ENCODE data around the gene IZUMO2.
"Not testable (repeated sequence)": the region's sequence is repeated elsewhere in the genome, so short reads cannot be mapped to it uniquely, and the experiment has no call there.

Gene IZUMO2

DNA sequence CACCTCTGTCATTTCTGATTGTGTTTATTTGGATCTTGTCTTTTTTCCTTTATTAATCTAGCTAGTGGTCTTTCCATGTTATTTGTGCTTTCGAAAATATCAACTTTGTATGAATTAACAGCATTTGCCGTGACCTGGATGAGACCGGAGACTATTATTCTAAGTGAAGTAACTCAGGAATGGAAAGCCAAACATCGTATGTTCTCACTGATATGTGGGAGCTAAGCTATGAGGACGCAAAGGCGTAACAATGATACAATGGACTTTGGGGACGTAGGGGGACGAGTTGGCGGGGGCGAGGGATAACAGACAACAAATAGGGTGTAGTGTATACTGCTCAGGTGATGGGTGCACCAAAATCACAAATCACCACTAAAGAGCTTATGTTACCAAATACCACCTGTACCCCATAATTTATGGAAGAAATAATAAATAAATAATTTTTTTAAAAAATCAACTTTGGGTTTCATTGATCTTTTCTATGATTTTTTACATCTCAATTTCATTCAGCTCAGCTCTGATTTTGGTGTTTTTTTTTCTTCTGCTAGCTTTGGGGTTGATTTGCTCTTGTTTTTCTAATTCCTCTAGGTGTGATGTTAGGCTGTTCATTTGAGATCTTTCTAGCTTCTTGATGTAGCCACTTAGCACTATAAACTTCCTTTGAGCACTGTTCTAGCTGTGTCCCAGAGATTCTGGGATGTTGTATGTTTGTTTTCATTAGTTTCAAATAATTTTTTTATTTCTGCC lies 27.1 kb downstream of the IZUMO2 start:
- not testable (repeated sequence) for DNase-seq (ENCODE audit: low spot score)

DNA sequence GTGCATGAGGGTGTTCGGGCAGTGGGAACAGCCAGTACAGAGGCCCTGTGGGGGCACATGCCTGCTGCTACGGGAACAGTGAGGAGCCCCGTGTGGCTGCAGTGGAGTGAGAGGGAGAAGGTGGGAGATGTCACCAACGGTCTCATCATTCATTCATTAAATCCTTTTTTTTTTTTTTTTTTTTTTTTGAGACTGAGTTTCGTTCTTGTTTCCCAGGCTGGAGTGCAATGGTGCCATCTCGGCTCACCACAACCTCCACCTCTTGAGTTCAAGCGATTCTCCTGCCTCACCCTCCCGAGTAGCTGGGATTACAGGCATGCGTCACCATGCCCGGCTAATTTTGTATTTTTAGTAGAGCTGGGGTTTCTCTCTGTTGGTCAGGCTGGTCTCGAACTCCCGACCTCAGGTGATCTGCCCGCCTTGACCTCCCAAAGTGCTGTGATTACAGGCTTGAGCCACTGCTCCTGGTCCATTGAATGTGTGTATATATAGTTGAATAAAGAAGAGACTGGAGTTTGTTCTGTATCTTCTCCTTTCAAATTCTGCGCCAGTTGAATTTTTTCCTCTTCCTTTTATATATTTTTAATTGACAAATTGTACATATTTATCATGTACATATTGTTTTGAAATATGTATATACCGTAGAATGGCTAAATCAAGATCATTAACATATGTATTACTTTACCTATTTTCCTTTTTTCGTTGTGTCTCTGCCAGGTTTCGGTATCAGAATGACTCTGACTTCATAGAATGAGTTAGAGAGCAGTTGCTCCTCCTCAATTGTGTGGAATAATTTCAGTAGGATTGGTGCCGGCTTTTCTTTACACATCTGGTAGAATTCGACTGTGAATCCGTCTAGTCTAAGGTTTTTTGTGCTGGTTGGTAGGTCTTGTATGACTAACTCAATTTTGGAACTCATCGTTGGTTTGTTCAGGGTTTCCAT lies 28.0 kb downstream of the IZUMO2 start:
- DNase-seq (ENCODE audit: low spot score), result not testable (repeated sequence)

DNA sequence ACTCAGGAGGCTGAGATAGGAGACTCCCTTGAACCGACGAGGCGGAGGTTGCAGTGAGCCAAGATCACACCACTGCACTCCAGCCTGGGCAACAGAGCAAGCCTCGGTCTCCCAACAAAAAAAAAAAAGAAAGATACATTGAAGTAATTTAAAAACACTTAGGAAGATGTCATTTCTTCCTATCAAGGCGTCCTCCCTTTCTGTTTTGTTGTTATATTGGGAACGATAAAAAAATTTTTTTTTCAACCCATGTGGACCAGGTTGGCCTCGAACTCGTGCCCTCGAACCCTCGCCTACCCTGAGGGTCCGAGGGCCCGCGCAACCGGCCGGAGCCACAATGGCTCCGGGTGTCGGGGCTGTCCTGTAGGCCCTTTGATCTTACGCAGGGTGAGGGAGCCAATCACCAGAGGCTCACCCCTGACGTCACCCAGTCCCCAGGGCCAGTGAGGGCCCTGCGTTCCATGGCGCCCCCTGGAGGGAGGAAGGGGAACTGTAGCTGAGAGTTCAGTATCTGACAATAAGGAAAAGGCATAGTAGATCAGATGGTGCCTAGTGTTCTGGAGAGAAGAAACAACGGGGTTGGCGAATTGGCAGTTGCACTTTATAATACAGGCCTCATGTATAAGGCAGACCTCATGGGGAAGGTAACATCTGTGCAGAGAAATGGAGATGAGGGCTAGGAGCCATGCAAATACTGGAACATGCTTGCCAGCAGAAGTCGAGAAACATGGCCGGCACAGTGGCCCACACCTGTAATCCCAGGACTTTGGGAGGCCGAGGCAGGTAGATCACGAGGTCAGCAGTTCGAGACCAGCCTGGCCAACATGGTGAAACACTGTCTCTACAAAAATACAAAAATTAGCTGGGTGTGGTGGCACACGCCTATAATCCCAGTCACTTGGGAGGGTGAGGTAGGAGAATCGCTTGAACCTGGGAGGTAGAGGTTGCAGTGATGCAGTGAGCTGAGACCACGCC lies 29.3 kb downstream of the IZUMO2 start:
- not testable (repeated sequence) for DNase-seq (ENCODE audit: low spot score)

DNA sequence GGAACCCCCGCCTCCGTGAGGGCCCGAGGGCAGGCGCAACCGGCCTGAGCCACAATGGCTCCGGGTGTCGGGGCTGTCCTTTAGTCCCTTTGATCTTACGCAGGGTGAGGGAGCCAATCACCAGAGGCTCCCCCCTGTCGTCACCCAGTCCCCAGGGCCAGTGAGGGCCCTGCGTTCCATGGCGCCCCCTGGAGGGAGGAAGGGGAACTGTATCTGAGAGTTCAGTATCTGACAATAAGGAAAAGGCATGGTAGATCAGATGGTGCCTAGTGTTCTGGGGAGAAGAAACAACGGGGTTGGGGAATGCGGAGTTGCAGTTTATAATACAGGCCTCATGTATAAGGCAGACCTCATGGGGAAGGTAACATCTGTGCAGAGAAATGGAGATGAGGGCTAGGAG lies 59.1 kb downstream of the IZUMO2 start:
- DNase-seq (ENCODE audit: low spot score), result not testable (repeated sequence)

DNA sequence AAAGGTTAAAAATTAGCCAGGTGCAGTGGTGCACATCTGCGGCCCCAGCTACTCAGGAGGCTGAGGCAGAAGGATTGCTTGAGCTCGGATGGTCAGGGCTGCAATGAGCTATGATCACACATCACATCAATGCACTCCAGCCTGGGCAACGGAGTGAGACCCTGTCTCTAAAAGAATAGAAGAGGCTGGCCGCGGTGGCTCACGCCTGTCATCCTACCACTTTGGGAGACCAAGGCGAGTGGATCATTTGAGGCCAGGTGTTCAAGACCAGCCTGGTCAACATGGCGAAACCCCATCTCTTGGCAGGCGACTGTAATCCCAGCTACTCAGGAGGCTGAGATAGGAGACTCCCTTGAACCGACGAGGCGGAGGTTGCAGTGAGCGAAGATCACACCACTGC lies 59.7 kb downstream of the IZUMO2 start:
- DNase-seq (ENCODE audit: low spot score), result not testable (repeated sequence)
